Osteocyte (in vitro differentiated cells): ENCODE results near the gene CLTA. TPM values are rescaled to one million over a fixed set of nuclear protein-coding genes. Genes with fewer than 3 reads are reported as not detected.

Experiments
- DNase-seq: peaks from one replicate; pipeline ENCODE4 v3.0.0; 2021; ENCODE audit warnings: mixed read lengths; ENCODE audit not compliant: unreplicated experiment; ENCODE audit errors: extremely low spot score
- H3K27ac Mint-ChIP-seq: one replicate; pipeline ENCODE4 v1.8.0; 2021; ENCODE audit warnings: mild to moderate bottlenecking, mixed read lengths; ENCODE audit not compliant: unreplicated experiment
- H3K27me3 Mint-ChIP-seq: one replicate; pipeline ENCODE4 v1.8.0; 2021; ENCODE audit warnings: mixed read lengths; ENCODE audit not compliant: unreplicated experiment
- H3K36me3 Mint-ChIP-seq: one replicate; pipeline ENCODE4 v1.8.0; 2021; ENCODE audit warnings: mixed read lengths; ENCODE audit not compliant: unreplicated experiment
- H3K4me1 Mint-ChIP-seq: one replicate; pipeline ENCODE4 v1.8.0; 2021; ENCODE audit warnings: mixed read lengths; ENCODE audit not compliant: unreplicated experiment
- H3K4me3 Mint-ChIP-seq: one replicate; pipeline ENCODE4 v1.8.0; 2021; ENCODE audit warnings: mild to moderate bottlenecking, moderate library complexity, mixed read lengths; ENCODE audit not compliant: unreplicated experiment
- H3K9me3 Mint-ChIP-seq: one replicate; pipeline ENCODE4 v1.8.0; 2021; ENCODE audit warnings: mixed read lengths; ENCODE audit not compliant: unreplicated experiment
- total RNA-seq: library from RNA; stranded (reverse); gene quantifications from 2 replicates; pipeline ENCODE4 v1.2.1, GENCODE V29; 2021
- TF ChIP-seq, protein P1 (sequence below): fragments of 200-600 bp; sonication (generic); IDR thresholded peaks from 2 replicates; pipeline ENCODE4 v1.5.0; 2021; ENCODE audit warnings: antibody characterized with exemption, mild to moderate bottlenecking, moderate library complexity

Gene CLTA
- total RNA-seq, 1 donor from 2014 or later = 260 TPM

DNA sequence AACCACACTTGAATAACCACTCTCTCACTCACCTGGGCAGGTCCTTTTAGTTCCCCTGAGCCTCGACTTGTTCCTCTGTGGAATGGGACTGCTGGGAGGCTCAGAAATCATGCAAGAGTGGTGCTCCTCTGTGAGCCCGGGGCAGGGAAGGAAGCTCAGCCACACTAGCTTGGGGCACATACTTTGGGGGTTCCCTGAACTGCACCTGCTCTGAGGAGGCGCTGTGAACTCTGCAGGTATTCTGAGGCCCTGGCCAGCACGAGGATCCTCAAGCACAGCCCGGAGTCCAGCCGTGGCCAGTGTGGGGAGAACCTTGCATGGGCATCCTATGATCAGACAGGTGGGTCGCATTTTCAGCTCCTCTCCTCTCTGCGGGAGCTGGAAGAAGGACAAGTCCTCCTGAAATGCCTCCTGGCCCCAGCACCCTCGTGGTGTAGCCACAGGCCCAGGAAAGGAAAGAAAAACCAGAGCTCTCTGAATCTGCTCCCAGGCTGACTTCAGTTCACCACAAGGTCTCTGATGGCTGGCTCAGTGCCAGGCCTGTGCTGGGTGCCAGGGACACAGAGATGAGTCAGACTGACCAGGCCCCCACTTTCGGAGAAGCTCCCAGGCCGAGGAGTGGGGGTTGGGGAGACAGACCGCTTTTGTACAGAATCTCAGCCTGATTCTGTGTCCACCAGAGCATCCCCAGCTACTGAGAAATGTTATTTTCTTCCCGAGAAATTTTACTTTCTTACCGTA, 42.2 kb upstream of the CLTA start:
- peak overlapping the region; percentile 10 for H3K4me3 Mint-ChIP-seq
- DNase-seq = peak; percentile 96
- peaks cover 12% of the 10 kb centered on the region for H3K9me3 Mint-ChIP-seq
- peak overlapping the region; percentile 78 for H3K27ac Mint-ChIP-seq
- peaks cover 18% of the 10 kb centered on the region for H3K36me3 Mint-ChIP-seq
- peaks cover 46% of the 10 kb centered on the region for H3K4me1 Mint-ChIP-seq
- H3K27me3 Mint-ChIP-seq = no peaks in the 10 kb centered on the region
- TF ChIP-seq, protein P1, sequence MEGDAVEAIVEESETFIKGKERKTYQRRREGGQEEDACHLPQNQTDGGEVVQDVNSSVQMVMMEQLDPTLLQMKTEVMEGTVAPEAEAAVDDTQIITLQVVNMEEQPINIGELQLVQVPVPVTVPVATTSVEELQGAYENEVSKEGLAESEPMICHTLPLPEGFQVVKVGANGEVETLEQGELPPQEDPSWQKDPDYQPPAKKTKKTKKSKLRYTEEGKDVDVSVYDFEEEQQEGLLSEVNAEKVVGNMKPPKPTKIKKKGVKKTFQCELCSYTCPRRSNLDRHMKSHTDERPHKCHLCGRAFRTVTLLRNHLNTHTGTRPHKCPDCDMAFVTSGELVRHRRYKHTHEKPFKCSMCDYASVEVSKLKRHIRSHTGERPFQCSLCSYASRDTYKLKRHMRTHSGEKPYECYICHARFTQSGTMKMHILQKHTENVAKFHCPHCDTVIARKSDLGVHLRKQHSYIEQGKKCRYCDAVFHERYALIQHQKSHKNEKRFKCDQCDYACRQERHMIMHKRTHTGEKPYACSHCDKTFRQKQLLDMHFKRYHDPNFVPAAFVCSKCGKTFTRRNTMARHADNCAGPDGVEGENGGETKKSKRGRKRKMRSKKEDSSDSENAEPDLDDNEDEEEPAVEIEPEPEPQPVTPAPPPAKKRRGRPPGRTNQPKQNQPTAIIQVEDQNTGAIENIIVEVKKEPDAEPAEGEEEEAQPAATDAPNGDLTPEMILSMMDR = no peak

DNA sequence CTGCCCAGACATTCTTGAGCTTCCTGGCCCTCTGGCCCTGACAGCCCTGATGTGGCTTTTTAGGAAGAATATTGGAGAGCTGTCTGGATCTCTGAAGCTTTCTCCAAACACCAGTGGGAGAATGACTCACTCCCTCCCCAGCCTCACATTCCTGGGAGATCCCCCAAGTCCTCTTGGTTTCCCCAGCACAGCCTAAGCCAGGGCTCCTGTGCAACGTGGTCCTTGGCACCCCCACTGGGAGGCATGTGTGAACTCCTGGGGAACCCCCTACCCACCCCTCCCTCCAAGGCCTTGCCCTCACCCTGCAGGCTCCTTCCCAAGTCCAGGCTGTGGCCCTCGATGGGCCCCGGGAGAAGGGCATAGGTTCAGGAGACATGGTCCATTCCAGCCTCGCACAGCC, 41.5 kb upstream of the CLTA start:
- Mint-ChIP-seq H3K27me3 (no peaks in the 10 kb centered on the region), H3K27ac (peak overlapping the region; percentile 78), H3K4me1 (peaks cover 45% of the 10 kb centered on the region), H3K36me3 (peaks cover 15% of the 10 kb centered on the region), H3K4me3 (no peak overlapping the region), H3K9me3 (peaks cover 12% of the 10 kb centered on the region)
- no peak for DNase-seq
- TF ChIP-seq, protein P1 = no peak

DNA sequence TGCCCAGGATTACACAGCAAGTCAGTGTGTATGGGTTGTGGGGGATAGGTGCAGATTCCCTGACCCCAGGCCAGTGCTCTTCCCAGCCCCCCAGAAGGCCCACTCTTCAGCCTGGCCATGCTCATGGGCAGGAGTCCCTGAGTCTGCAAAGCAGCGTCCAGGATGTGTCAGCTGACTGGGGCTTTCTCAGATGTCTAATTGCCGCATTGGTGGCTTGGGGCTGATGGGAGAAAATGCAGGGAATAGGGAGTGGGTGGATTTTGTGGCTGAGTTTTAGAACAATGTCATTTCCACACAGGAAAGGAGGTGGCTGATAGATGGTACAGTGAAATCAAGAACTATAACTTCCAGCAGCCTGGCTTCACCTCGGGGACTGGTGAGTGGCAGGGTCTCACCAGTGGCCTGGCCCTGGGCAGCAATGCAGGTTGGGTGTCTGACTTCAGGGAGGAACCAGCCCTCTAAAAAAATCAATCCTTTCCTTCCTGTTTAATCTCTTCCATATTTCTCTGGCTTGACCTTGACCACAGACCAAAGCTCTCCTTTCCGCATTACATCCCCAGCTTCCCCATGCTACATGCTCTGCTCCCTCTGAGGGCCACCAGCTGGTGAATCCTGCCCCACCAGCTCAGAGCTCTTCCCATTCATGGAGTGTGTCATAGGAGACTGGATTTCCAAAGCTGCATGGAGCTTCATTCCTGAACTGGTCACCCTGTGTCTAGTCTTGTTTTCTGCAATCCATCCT, 40.0 kb upstream of the CLTA start:
- Mint-ChIP-seq H3K4me3 (no peak overlapping the region), H3K9me3 (peaks cover 6% of the 10 kb centered on the region), H3K36me3 (peaks cover 11% of the 10 kb centered on the region), H3K4me1 (peaks cover 54% of the 10 kb centered on the region), H3K27ac (peak overlapping the region; percentile 46), H3K27me3 (no peaks in the 10 kb centered on the region)
- no peak for DNase-seq
- TF ChIP-seq, protein P1 = no peak

GRCh38 chr9:36151316-36152210, 39.2 kb upstream of the CLTA start:
- TF ChIP-seq, protein P1 = no peak
- Mint-ChIP-seq H3K4me3 (no peak overlapping the region), H3K9me3 (no peaks in the 10 kb centered on the region), H3K27me3 (no peaks in the 10 kb centered on the region), H3K27ac (peak overlapping the region; percentile 52), H3K36me3 (peaks cover 7% of the 10 kb centered on the region), H3K4me1 (peaks cover 54% of the 10 kb centered on the region)
- DNase-seq = no peak
